Measurements from ENCODE around the gene SLC9A9. TPM values are rescaled to one million over a fixed set of nuclear protein-coding genes. Genes with fewer than 3 reads are reported as not detected.

SLC9A9 gene
- total and polyA plus RNA-seq, 10 of the 15 experiments (the other 5 are each of a cell fraction or from before 2014, with no cell fraction given), result 3.5 to 14.2 (median 9.3) TPM

DNA sequence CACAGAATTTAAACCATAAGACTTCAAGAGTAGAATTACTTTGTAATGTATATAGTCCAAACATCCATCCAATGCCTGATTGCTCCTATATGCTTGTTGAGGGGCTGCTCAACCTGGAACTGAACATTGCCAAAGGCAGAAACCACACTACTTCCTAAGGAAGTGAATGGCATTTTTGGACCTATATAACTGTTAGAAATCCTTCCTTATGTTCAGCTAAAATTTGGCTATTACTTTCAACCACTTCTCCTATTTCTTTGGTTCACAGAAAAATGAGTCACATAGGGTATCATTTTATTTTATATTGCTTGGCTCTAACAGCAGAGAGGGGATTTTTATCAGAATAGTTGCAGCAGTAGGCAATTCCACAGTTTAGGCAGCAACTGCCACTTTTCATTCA is 342.1 kb downstream of the SLC9A9 start:
- ChIA-PET POLR2A (no interaction called here), SMC1A (ENCODE audit: uncharacterized antibody, unreplicated experiment) (no interaction called here), CTCF (interaction anchor here (0.8 kb wide), 1 partner anchor 8 kb away, joined by 3 read pairs; no protein-coding TSS in a partner anchor), RAD21 (ENCODE audit: unreplicated experiment) (no interaction called here)
- FAIRE-seq (no peak), ATAC-seq (no peak), DNase-seq (ENCODE audit: low read depth, low spot score) (no peak)
- no peak overlapping the region for H3K9ac ChIP-seq (ENCODE audit: control insufficient read depth, insufficient read depth, low read length)
- no peak overlapping the region for H3K4me3 ChIP-seq
- H3K27ac ChIP-seq (ENCODE audit: control insufficient read depth, insufficient read depth), result no peak overlapping the region
- no peak overlapping the region for H3K4me2 ChIP-seq (ENCODE audit: control insufficient read depth, insufficient read depth)
- H2AFZ ChIP-seq (ENCODE audit: control insufficient read depth, low read depth, low read length), result no peak overlapping the region
- no TSS peak for BruUV-seq (replicated peaks)
- H3K27me3 ChIP-seq (replicated peaks in 1 of 2; ENCODE audit: control insufficient read depth in 2 of 2, insufficient read depth in 2 of 2, low read length in 1 of 2), result no peaks in the 10 kb centered on the region
- H4K20me1 ChIP-seq (ENCODE audit: control insufficient read depth, insufficient read depth), result no peaks in the 10 kb centered on the region
- no peaks in the 10 kb centered on the region for H3K4me1 ChIP-seq (ENCODE audit: control insufficient read depth, insufficient read depth, low read length)
- H3K79me2 ChIP-seq (ENCODE audit: control insufficient read depth, insufficient read depth, low read length), result no peaks in the 10 kb centered on the region
- intact Hi-C loops (cut with micrococcal nuclease; ENCODE audit: unreplicated experiment), result no loop called here
- no peaks in the 10 kb centered on the region for H3K9me3 ChIP-seq (replicated peaks; ENCODE audit: control insufficient read depth, insufficient read depth, low read length)
- in situ Hi-C loops (cut with MboI), result no loop called here
- TF ChIP-seq RFX5 (IDR thresholded peaks at IDR 0.05; ENCODE audit: low read depth, low read length) (no peak), BHLHE40 (IDR thresholded peaks at IDR 0.05; ENCODE audit: borderline replicate concordance in 1 of 2, low read depth in 2 of 2, low read length in 1 of 2) (no peak)
- no peaks in the 10 kb centered on the region for H3K36me3 ChIP-seq (ENCODE audit: control insufficient read depth in 2 of 2, insufficient read depth in 2 of 2, low read length in 1 of 2)

DNA sequence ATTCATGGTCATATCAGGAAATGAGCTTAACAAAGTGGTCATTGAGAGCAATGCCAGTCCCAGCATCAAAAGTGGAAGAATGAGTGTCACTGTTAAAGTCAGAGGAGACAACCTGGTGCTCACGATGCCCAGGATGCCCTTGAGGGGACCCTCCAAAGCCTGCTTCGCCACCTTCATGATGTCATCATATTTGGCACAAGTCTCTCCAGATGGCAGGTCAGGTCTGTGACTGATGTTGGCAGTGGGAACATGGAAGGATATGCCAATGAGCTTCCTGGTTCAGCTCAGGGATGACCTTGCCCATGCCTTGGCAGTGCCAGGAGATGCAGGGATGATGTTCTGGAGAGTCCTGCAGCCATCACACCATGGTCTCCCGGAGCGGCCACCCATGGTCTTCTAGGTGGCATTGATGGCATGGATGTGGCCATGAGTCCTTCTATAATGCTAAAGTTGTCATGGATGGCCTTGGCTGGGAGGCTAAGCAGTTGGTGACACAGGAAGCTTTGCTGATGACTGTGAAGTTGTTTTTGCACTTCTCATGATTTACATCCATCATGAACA is 344.9 kb downstream of the SLC9A9 start:
- FAIRE-seq (no peak), DNase-seq (ENCODE audit: low read depth, low spot score) (no peak), ATAC-seq (no peak)
- CTCF ChIA-PET, result interaction anchor here (1.1 kb wide), 1 partner anchor 11 kb away, joined by 3 read pairs; no protein-coding TSS in a partner anchor
- POLR2A ChIA-PET, result no interaction called here
- RAD21 ChIA-PET (ENCODE audit: unreplicated experiment), result no interaction called here
- H3K79me2 ChIP-seq (ENCODE audit: control insufficient read depth, insufficient read depth, low read length), result no peaks in the 10 kb centered on the region
- in situ Hi-C loops (cut with MboI), result no loop called here
- no peak overlapping the region for H2AFZ ChIP-seq (ENCODE audit: control insufficient read depth, low read depth, low read length)
- H3K4me1 ChIP-seq (ENCODE audit: control insufficient read depth, insufficient read depth, low read length), result no peaks in the 10 kb centered on the region
- no peaks in the 10 kb centered on the region for H3K9me3 ChIP-seq (replicated peaks; ENCODE audit: control insufficient read depth, insufficient read depth, low read length)
- SMC1A ChIA-PET (ENCODE audit: uncharacterized antibody, unreplicated experiment), result no interaction called here
- H3K27ac ChIP-seq (ENCODE audit: control insufficient read depth, insufficient read depth), result no peak overlapping the region
- 77% methylated on average over 4 of the region's 4 CpGs for WGBS (ENCODE audit: insufficient coverage, insufficient replicate concordance, low lambda C conversion rate, missing lambda C conversion rate)
- no TSS peak for BruUV-seq (replicated peaks)
- no peak overlapping the region for H3K4me2 ChIP-seq (ENCODE audit: control insufficient read depth, insufficient read depth)
- H4K20me1 ChIP-seq (ENCODE audit: control insufficient read depth, insufficient read depth), result no peaks in the 10 kb centered on the region
- no peaks in the 10 kb centered on the region for H3K36me3 ChIP-seq (ENCODE audit: control insufficient read depth in 2 of 2, insufficient read depth in 2 of 2, low read length in 1 of 2)
- intact Hi-C loops (cut with micrococcal nuclease; ENCODE audit: unreplicated experiment), result no loop called here
- no peak overlapping the region for H3K9ac ChIP-seq (ENCODE audit: control insufficient read depth, insufficient read depth, low read length)
- H3K4me3 ChIP-seq, result no peak overlapping the region
- no peaks in the 10 kb centered on the region for H3K27me3 ChIP-seq (replicated peaks in 1 of 2; ENCODE audit: control insufficient read depth in 2 of 2, insufficient read depth in 2 of 2, low read length in 1 of 2)
- TF ChIP-seq, protein P1, sequence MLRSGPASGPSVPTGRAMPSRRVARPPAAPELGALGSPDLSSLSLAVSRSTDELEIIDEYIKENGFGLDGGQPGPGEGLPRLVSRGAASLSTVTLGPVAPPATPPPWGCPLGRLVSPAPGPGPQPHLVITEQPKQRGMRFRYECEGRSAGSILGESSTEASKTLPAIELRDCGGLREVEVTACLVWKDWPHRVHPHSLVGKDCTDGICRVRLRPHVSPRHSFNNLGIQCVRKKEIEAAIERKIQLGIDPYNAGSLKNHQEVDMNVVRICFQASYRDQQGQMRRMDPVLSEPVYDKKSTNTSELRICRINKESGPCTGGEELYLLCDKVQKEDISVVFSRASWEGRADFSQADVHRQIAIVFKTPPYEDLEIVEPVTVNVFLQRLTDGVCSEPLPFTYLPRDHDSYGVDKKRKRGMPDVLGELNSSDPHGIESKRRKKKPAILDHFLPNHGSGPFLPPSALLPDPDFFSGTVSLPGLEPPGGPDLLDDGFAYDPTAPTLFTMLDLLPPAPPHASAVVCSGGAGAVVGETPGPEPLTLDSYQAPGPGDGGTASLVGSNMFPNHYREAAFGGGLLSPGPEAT (IDR thresholded peaks at IDR 0.05; ENCODE audit: low read depth), result no peak
- TF ChIP-seq RUNX3 (IDR thresholded peaks at IDR 0.05; ENCODE audit: low read length) (no peak), NRF1 (conservative IDR thresholded peaks at IDR 0.05; ENCODE audit: low read depth, low read length) (no peak), ZNF274 (IDR thresholded peaks at IDR 0.05; ENCODE audit: insufficient read depth, insufficient read length) (no peak), CHD1 (IDR thresholded peaks at IDR 0.05; ENCODE audit: low read depth, low read length) (no peak), NFXL1 (IDR thresholded peaks at IDR 0.05; ENCODE audit: borderline replicate concordance) (no peak), SREBF1 (IDR thresholded peaks at IDR 0.05; ENCODE audit: low read length) (no peak), FOS (IDR thresholded peaks at IDR 0.05; ENCODE audit: borderline replicate concordance, extremely low read depth, insufficient read length) (no peak), SUZ12 (IDR thresholded peaks at IDR 0.05; ENCODE audit: unreplicated experiment) (no peak), SPI1 (IDR thresholded peaks at IDR 0.05; ENCODE audit: borderline replicate concordance, insufficient read depth, low read depth, low read length) (no peak)
- TF ChIP-seq, protein P2, sequence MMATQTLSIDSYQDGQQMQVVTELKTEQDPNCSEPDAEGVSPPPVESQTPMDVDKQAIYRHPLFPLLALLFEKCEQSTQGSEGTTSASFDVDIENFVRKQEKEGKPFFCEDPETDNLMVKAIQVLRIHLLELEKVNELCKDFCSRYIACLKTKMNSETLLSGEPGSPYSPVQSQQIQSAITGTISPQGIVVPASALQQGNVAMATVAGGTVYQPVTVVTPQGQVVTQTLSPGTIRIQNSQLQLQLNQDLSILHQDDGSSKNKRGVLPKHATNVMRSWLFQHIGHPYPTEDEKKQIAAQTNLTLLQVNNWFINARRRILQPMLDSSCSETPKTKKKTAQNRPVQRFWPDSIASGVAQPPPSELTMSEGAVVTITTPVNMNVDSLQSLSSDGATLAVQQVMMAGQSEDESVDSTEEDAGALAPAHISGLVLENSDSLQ (IDR thresholded peaks at IDR 0.05), result no peak
